ENCODE results near the gene TP53BP1.

GRCh38 chr15:43360821-43361220 is 132.1 kb downstream of the TP53BP1 start:
- TF ChIP-seq POLR2A (IDR thresholded peaks at IDR 0.05) = no peak
- TF ChIP-seq, protein P1, sequence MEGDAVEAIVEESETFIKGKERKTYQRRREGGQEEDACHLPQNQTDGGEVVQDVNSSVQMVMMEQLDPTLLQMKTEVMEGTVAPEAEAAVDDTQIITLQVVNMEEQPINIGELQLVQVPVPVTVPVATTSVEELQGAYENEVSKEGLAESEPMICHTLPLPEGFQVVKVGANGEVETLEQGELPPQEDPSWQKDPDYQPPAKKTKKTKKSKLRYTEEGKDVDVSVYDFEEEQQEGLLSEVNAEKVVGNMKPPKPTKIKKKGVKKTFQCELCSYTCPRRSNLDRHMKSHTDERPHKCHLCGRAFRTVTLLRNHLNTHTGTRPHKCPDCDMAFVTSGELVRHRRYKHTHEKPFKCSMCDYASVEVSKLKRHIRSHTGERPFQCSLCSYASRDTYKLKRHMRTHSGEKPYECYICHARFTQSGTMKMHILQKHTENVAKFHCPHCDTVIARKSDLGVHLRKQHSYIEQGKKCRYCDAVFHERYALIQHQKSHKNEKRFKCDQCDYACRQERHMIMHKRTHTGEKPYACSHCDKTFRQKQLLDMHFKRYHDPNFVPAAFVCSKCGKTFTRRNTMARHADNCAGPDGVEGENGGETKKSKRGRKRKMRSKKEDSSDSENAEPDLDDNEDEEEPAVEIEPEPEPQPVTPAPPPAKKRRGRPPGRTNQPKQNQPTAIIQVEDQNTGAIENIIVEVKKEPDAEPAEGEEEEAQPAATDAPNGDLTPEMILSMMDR (IDR thresholded peaks at IDR 0.05) = no peak
